ENCODE measurements around the gene RNF150.

RNF150 gene

GRCh38 chr4:141153751-141154510 lies 20.7 kb upstream of the RNF150 start:
- Histone ChIP-seq H3K27me3 (ENCODE audit: low read depth, low read length) (no peaks in the 10 kb centered on the region), H3K79me2 (ENCODE audit: low read length) (no peaks in the 10 kb centered on the region), H3K36me3 (replicated peaks; ENCODE audit: low read depth, low read length) (no peaks in the 10 kb centered on the region), H3K9ac (ENCODE audit: low read length) (no peak overlapping the region), H3K4me1 (ENCODE audit: low read length) (no peaks in the 10 kb centered on the region), H3K4me2 (ENCODE audit: low read length) (no peak overlapping the region), H3K4me3 (ENCODE audit: low read length) (no peak overlapping the region), H3K27ac (ENCODE audit: low read length) (no peak overlapping the region), H4K20me1 (ENCODE audit: insufficient read depth, low read length) (no peaks in the 10 kb centered on the region), H3K9me3 (ENCODE audit: insufficient read depth, low read length) (no peaks in the 10 kb centered on the region), H2AFZ (ENCODE audit: low read depth, low read length) (no peak overlapping the region)
- no peak for TF ChIP-seq CTCF (IDR thresholded peaks at IDR 0.05; ENCODE audit: low read depth, low read length)
- no peak for TF ChIP-seq EZH2phosphoT487 (IDR thresholded peaks at IDR 0.05; ENCODE audit: low read depth)

- Histone ChIP-seq H3K36me3 (replicated peaks; ENCODE audit: low read depth, low read length) (no peaks in the 10 kb centered on the region), H3K79me2 (ENCODE audit: low read length) (no peaks in the 10 kb centered on the region), H3K9me3 (ENCODE audit: insufficient read depth, low read length) (no peaks in the 10 kb centered on the region), H3K4me1 (ENCODE audit: low read length) (no peaks in the 10 kb centered on the region), H3K27ac (ENCODE audit: low read length) (no peak overlapping the region), H3K27me3 (ENCODE audit: low read depth, low read length) (no peaks in the 10 kb centered on the region), H3K9ac (ENCODE audit: low read length) (no peak overlapping the region), H2AFZ (ENCODE audit: low read depth, low read length) (no peak overlapping the region), H3K4me3 (ENCODE audit: low read length) (no peak overlapping the region), H3K4me2 (ENCODE audit: low read length) (no peak overlapping the region), H4K20me1 (ENCODE audit: insufficient read depth, low read length) (no peaks in the 10 kb centered on the region)
- TF ChIP-seq EZH2phosphoT487 (IDR thresholded peaks at IDR 0.05; ENCODE audit: low read depth) = no peak
- no peak for TF ChIP-seq CTCF (IDR thresholded peaks at IDR 0.05; ENCODE audit: low read depth, low read length)
Observed at GRCh38 chr4:141144207-141144606, 10.9 kb upstream of the RNF150 start.

- no peak overlapping the region for H2AFZ ChIP-seq (ENCODE audit: low read depth, low read length)
Observed at GRCh38 chr4:141142423-141142822, 9.2 kb upstream of the RNF150 start.

More at GRCh38 chr4:141142423-141142822, 9.2 kb upstream of the RNF150 start:
- no peaks in the 10 kb centered on the region for H3K9me3 ChIP-seq (ENCODE audit: insufficient read depth, low read length)
- H3K36me3 ChIP-seq (replicated peaks; ENCODE audit: low read depth, low read length) = no peaks in the 10 kb centered on the region
- no peaks in the 10 kb centered on the region for H3K79me2 ChIP-seq (ENCODE audit: low read length)
- no peak overlapping the region for H3K4me3 ChIP-seq (ENCODE audit: low read length)
- peaks cover 4% of the 10 kb centered on the region; the same call in 1 of the 2 replicates for H3K27me3 ChIP-seq (ENCODE audit: low read depth, low read length)
- no peaks in the 10 kb centered on the region for H3K4me1 ChIP-seq (ENCODE audit: low read length)
- H3K9ac ChIP-seq (ENCODE audit: low read length) = no peak overlapping the region
- TF ChIP-seq CTCF (IDR thresholded peaks at IDR 0.05; ENCODE audit: low read depth, low read length) (no peak), EZH2phosphoT487 (IDR thresholded peaks at IDR 0.05; ENCODE audit: low read depth) (no peak)
- no peak overlapping the region for H3K4me2 ChIP-seq (ENCODE audit: low read length)
- H4K20me1 ChIP-seq (ENCODE audit: insufficient read depth, low read length) = no peaks in the 10 kb centered on the region
- no peak overlapping the region for H3K27ac ChIP-seq (ENCODE audit: low read length)

Measured in OCI-LY3 (cell line).